ENCODE measurements around the gene FRMD8. TPM values are rescaled to one million over a fixed set of nuclear protein-coding genes. Genes with fewer than 3 reads are reported as not detected.
A peak's percentile ranks its signal among the peaks of the same experiment; 100 is the strongest.

FRMD8 gene
- total and polyA plus RNA-seq, 2 donors (not counting 1 experiment from before 2014, with no cell fraction given), result 14.9 to 15.3 TPM

DNA sequence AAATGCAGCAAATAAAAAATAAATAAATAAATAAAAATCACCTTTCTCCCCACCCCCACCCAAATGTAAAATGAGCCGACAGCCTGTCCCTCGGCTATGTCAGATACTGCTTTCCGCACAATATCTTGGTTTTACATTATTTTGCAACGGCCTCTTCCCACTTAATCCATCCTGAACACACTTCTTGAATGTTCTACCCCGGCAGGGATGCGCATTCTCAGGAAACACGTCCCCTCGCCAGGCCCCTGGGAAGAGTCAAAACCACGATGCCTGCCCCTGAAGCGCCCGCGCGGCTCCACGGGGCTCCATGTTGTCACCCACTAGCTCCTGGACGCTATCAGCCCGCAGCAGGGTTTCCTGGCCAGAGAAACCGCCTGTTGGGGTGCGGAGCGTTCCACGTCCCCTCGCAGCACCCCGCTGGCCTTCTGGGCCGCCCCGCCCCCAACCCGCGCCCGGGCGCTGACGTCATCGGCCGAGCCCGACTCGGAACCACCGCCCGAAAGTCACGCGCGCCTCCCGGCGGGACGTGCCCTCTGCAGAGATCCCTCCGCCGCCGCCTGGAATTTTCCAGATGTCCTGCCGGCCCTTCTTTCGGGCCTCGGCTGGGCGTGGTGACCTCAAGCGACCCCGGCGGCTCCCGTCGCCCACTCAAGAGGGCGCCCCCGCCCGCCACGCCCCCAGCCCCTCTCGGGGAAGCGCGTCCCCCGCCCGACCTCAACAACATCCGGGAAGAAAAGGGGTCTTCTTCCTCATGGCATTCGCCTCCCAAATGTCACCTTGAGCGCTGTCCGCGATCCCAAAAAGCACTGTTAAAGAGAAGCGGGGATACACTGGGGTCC, 35.6 kb downstream of the FRMD8 start:
- peak; percentile 97 to 99 for DNase-seq (ENCODE audit: low read depth in 2 of 2)
- H3K4me1 ChIP-seq (ENCODE audit: control insufficient read depth, extremely low read depth, insufficient read depth, low read length), result peaks cover 32% of the 10 kb centered on the region
- H3K9me3 ChIP-seq (ENCODE audit: control insufficient read depth, insufficient read depth, low read depth, low read length), result no peaks in the 10 kb centered on the region
- H3K4me3 ChIP-seq (replicated peaks in 1 of 4; ENCODE audit: control extremely low read depth in 1 of 4, insufficient read depth in 1 of 4, low read depth in 3 of 4, low read length in 4 of 4), result peak overlapping the region; percentile 78 to 90 (median 86)
- peaks cover 77% of the 10 kb centered on the region for H3K79me2 ChIP-seq (ENCODE audit: control insufficient read depth, insufficient read depth, low read length)
- H3K9ac ChIP-seq (ENCODE audit: insufficient read depth, low read length), result peak overlapping the region; percentile 100
- peak overlapping the region; percentile 100 for H3K27ac ChIP-seq (ENCODE audit: insufficient read depth, low read length)
- peaks cover 12% of the 10 kb centered on the region for H3K36me3 ChIP-seq (ENCODE audit: control insufficient read depth, insufficient read depth, low read length)
- peaks cover 15% of the 10 kb centered on the region for H4K20me1 ChIP-seq (ENCODE audit: control insufficient read depth, extremely low read depth, insufficient read depth, low read length)
- peak overlapping the region; percentile 92 for H3K4me2 ChIP-seq (ENCODE audit: extremely low read depth, insufficient read depth, low read length)
- no peaks in the 10 kb centered on the region for H3K27me3 ChIP-seq (ENCODE audit: control insufficient read depth, insufficient read depth, low read length)
- no peak overlapping the region for H2AFZ ChIP-seq (ENCODE audit: low read length)
- no peak for TF ChIP-seq CTCF (conservative IDR thresholded peaks at IDR 0.05 in 1 of 2, IDR thresholded peaks at IDR 0.05 in 1 of 2; ENCODE audit: low read depth in 1 of 2, low read length in 2 of 2)
- no peak for TF ChIP-seq EZH2 (IDR thresholded peaks at IDR 0.05; ENCODE audit: low read length, missing control alignments)

DNA sequence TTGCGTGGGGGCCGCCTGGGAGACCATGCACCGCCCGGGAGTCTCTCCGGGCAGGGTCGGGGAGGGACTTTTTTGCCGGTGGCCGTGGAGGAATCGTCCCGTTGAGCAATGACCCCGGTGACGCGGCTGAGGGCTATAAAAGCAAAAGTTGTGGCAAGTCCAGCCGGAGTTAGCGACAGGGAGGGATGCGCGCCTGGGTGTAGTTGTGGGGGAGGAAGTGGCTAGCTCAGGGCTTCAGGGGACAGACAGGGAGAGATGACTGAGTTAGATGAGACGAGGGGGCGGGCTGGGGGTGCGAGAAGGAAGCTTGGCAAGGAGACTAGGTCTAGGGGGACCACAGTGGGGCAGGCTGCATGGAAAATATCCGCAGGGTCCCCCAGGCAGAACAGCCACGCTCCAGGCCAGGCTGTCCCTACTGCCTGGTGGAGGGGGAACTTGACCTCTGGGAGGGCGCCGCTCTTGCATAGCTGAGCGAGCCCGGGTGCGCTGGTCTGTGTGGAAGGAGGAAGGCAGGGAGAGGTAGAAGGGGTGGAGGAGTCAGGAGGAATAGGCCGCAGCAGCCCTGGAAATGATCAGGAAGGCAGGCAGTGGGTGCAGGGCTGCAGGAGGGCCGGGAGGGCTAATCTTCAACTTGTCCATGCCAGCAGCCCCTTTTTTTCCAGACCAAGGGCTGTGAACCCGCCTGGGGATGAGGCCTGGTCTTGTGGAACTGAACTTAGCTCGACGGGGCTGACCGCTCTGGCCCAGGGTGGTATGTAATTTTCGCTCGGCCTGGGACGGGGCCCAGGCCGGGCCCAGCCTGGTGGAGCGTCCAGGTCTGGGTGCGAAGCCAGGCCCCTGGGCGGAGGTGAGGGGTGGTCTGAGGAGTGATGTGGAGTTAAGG, 36.4 kb downstream of the FRMD8 start, which contains the start of gene NEAT1:
TSS of gene NEAT1 (plus strand) at position 166 of the 883 bp plus-strand sequence.
- H2AFZ ChIP-seq (ENCODE audit: low read length), result no peak within 1 kb of the TSS
- peaks cover 14% of the 10 kb centered on the region for H3K36me3 ChIP-seq (ENCODE audit: control insufficient read depth, insufficient read depth, low read length)
- DNase-seq (ENCODE audit: low read depth in 2 of 2), result peak; percentile 87 to 98
- H3K79me2 ChIP-seq (ENCODE audit: control insufficient read depth, insufficient read depth, low read length), result peaks cover 77% of the 10 kb centered on the region
- no peaks in the 10 kb centered on the region for H3K27me3 ChIP-seq (ENCODE audit: control insufficient read depth, insufficient read depth, low read length)
- peaks cover 15% of the 10 kb centered on the region for H4K20me1 ChIP-seq (ENCODE audit: control insufficient read depth, extremely low read depth, insufficient read depth, low read length)
- no peak for TF ChIP-seq CTCF (conservative IDR thresholded peaks at IDR 0.05 in 1 of 2, IDR thresholded peaks at IDR 0.05 in 1 of 2; ENCODE audit: low read depth in 1 of 2, low read length in 2 of 2)
- no peak for TF ChIP-seq EZH2 (IDR thresholded peaks at IDR 0.05; ENCODE audit: low read length, missing control alignments)
- peak within 1 kb of the TSS; percentile 100 for H3K9ac ChIP-seq (ENCODE audit: insufficient read depth, low read length)
- H3K4me2 ChIP-seq (ENCODE audit: extremely low read depth, insufficient read depth, low read length), result peak within 1 kb of the TSS; percentile 92
- no peaks in the 10 kb centered on the region for H3K9me3 ChIP-seq (ENCODE audit: control insufficient read depth, insufficient read depth, low read depth, low read length)
- H3K4me1 ChIP-seq (ENCODE audit: control insufficient read depth, extremely low read depth, insufficient read depth, low read length), result peaks cover 25% of the 10 kb centered on the region
- peak within 1 kb of the TSS; percentile 100 for H3K27ac ChIP-seq (ENCODE audit: insufficient read depth, low read length)
- H3K4me3 ChIP-seq (replicated peaks in 1 of 4; ENCODE audit: control extremely low read depth in 1 of 4, insufficient read depth in 1 of 4, low read depth in 3 of 4, low read length in 4 of 4), result peak within 1 kb of the TSS; percentile 78 to 90 (median 86)

Data from fibroblast of lung (primary cell).